HG02642 (cell line): ENCODE results near the gene GNAT3.

Experiments
- ATAC-seq: cut with Tn5 transposase; IDR thresholded peaks from one replicate; pipeline ENCODE4 v1.9.1; 2021; ENCODE audit warnings: mild to moderate bottlenecking; ENCODE audit not compliant: unreplicated experiment, poor library complexity

GNAT3 gene

GRCh38 chr7:80505900-80506500 is 5.9 kb downstream of the GNAT3 start:
- ATAC-seq = no peak

- no peak for ATAC-seq
Measured at GRCh38 chr7:80500325-80500724, 11.5 kb downstream of the GNAT3 start.

DNA sequence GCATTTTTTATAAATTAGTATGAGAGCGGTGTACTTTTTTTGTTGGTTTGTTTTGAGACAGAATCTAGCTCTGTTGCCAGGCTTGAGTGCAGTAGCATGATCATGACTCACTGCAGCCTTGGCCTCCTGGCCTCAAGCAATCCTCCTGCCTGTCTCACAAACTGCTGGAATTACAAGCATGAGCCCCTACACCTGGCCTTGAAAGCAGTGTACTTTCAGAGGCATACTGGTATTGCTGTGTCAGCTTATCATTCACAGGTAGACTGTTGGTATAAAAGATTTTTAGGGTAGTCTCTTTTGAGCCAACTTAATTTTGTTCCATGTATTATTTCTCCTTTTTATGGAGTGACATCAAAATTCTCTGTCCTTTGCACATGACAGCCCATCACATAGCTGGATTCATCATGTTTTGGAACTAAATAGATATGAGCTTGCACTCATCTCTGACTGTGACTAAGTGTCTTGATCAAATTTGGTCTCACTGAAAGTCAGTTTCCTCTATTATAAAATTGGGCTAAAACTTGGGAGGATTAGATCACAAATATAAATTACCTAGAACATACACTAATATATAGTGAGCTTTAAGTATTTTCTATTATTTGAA is 12.4 kb downstream of the GNAT3 start:
- no peak for ATAC-seq

DNA sequence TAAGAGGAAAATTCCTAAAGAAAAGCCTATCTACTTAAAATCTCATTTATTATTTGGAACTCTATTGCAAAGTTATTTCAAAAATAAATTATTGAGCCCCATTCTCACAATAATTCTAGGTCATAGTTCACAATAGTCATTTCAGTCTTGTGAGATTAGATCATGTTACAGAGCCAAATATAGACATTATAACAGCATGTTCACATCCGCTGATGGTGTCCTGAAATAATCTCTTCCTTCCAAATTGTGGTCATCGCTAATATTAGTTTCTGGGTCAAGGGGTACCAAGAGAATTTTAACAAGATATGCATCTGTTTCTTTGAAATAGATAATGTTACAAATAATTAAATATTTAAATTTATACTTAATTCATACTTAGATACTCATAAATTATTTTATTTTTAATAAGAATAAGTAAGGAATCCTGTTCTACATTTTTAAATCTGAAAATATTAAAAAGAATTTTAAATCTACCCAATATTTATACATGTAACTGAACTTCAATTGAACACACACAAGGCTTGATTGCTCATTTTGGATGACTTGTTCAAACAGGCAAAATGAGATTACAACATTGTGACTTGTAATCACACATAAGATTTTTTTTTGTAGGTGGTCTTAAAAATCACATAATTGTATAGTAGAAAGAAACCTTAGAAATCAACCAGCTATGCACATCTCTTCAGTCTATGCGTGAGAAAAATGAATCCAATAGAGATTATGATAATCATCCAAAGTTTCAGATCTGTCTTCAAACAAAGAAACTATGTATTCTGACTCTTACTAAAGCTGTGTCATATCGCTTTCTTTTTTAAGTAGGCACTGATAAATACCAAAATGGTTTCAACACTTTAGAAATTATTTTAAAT is 13.1 kb downstream of the GNAT3 start:
- ATAC-seq = no peak

GRCh38 chr7:80496586-80496985 is 15.3 kb downstream of the GNAT3 start:
- ATAC-seq = no peak

GRCh38 chr7:80493121-80493849 is 18.6 kb downstream of the GNAT3 start:
- no peak for ATAC-seq

- ATAC-seq = no peak
Measured at GRCh38 chr7:80491462-80491861, 20.4 kb downstream of the GNAT3 start.

DNA sequence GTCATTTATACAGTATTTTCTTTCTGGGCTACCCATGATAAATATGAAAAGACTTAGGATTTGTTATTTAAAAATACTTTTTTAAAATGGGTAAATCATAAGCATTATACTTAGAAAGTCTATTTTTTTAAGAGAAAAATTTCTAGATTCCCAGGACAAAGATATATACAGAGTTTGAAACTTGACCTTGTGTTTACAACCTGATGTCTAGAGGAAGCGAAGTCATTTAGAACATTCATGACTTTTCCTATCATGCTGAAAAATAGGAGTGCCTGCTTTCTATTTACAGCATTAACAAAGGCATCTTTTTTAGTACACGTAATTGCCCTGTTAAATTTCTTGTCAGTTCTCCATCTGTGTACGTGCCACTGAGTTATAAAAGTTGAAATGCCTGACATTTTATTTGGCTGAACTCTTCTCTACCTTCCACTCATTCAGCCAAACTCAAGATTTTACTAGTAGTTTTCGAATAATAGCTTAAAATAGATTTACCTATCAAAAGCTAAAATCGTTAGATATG is 23.0 kb downstream of the GNAT3 start:
- no peak for ATAC-seq

- no peak for ATAC-seq
Measured at GRCh38 chr7:80488406-80488805, 23.5 kb downstream of the GNAT3 start.

DNA sequence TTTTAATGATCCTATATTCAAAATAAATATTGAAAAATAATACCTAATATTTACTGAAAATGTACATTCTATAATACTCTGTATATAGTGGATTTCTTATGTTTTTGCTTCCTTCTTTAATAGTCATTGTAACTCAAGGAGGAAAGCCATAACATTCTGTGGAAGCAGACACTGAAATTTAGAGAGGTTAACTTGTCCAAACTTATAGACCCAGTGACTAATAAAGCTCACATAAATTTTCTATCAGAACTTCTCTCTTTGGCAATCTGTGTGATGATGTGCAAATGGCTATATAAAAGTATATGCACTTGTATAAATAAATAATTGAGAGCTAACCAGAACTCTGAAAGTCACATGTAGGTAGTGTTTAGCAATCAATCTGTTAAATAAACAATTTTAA is 26.1 kb downstream of the GNAT3 start:
- no peak for ATAC-seq

- no peak for ATAC-seq
Measured at GRCh38 chr7:80482950-80483349, 28.9 kb downstream of the GNAT3 start.

- ATAC-seq = no peak
Measured at GRCh38 chr7:80481196-80481884, 30.5 kb downstream of the GNAT3 start.

- ATAC-seq = no peak
Measured at GRCh38 chr7:80480566-80480965, 31.3 kb downstream of the GNAT3 start.

DNA sequence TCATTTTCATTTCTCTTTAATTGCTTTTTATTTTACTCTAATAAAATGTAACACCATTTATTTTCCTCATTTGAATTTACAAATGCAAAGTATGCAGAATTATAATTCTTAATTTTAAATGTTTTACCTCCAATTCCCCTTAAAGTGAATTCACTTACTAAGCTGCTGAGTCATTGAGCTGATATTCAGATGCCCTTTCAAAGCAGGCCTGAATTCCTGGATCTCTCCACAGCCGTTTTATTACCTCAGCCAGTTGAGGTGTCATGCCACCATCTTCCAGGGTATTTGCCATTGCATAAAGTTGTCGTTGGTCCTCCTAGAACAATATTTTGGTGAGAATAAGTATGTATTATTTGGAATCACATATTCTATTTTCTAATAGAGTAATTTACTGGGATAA is 33.2 kb downstream of the GNAT3 start:
- no peak for ATAC-seq

- ATAC-seq = no peak
Measured at GRCh38 chr7:80476035-80476434, 35.8 kb downstream of the GNAT3 start.

DNA sequence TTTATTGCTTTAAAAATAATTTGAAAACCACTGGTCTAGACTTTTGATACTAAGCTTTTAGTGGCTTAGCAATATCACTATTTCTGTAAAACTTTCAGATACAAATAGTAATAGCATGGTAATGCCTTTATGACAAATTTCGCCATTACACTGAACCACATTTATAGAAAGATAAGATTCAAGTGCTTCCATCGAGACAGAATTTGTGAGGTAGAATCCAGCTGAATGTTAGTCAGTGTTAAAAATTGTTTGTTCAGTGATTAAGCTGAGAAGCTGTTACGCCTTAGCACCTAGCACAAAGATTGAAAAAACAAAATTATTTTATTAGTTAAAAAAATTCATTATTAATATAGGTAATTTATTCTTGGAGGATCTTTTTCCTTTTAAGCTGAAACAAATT is 36.5 kb downstream of the GNAT3 start:
- ATAC-seq = no peak

- no peak for ATAC-seq
Measured at GRCh38 chr7:80473751-80474150, 38.1 kb downstream of the GNAT3 start.

DNA sequence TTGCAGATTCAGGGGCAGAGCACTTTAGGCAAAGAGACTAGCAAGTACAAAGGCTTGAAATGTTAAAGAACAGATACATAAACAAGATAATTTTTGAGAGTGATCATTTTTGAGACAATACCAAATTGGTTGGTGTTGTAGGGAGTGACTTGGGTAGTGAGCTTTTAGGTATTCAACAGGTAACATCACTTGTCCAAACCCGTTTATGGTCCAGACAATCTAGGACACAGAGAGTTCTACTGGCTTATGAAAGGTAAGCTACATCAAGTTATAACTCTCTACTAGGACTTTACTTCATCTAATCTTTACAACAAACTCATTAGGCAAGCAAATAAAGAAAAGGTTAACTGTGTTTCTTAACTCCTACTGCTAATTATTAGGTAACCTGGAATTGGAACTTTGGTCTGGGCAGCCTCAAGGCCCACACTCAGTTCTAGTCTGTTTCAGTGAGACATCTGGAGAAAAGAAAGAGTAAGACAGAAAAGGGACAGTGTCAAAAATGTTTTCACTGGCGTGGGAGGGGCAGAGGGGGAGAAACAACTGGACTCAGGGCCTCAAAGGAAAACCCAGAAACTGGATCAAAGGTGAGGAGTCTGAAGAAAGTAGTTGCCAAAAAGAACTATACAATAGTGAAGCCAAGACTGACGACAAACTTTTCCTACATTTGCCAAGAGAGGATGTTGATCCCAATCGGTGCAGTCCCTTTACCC is 39.2 kb downstream of the GNAT3 start:
- ATAC-seq = no peak

GRCh38 chr7:80468931-80469714 is 42.7 kb downstream of the GNAT3 start:
- no peak for ATAC-seq
